Activated gamma-delta T cell (primary cell): Measurements from ENCODE around the gene IL36G.
"Not testable (repeated sequence)": the region's sequence is repeated elsewhere in the genome, so short reads cannot be mapped to it uniquely, and the experiment has no call there.

Source experiments
- DNase-seq: peaks from one replicate; lab custom pipeline; 2025; lab: John Stamatoyannopoulos, UW
- total RNA-seq, 2 donors: gene quantifications; one replicate each; lab custom pipeline; 2026; lab: John Stamatoyannopoulos, UW

The IL36G gene
- 0.05 to 0.13 reads per million in 2 donors for total RNA-seq

- no peak for DNase-seq
These were observed at the start of gene IL36G for GRCh38 chr2:112977559-112978056. TSS of gene IL36G (plus strand) at chr2:112978006. CDS start at chr2:112978639, 633 bp downstream.

GRCh38 chr2:112933261-112933660 lies 44.5 kb upstream of the IL36G start:
- no peak for DNase-seq

GRCh38 chr2:112934117-112934516 lies 43.7 kb upstream of the IL36G start:
- DNase-seq = not testable (repeated sequence)

- no peak for DNase-seq
These were observed 40.9 kb upstream of the IL36G start for GRCh38 chr2:112936927-112937232.

GRCh38 chr2:112938904-112939303 lies 38.9 kb upstream of the IL36G start:
- no peak for DNase-seq

- DNase-seq = no peak
These were observed 38.4 kb upstream of the IL36G start for GRCh38 chr2:112939425-112939824.

GRCh38 chr2:112940859-112941625 lies 36.8 kb upstream of the IL36G start:
- DNase-seq = no peak

GRCh38 chr2:112941753-112942653 lies 35.8 kb upstream of the IL36G start:
- no peak for DNase-seq

GRCh38 chr2:112942654-112943002 lies 35.2 kb upstream of the IL36G start:
- no peak for DNase-seq

- no peak for DNase-seq
These were observed 32.8 kb upstream of the IL36G start for GRCh38 chr2:112944971-112945370.

GRCh38 chr2:112946086-112946485 lies 31.7 kb upstream of the IL36G start:
- DNase-seq = no peak

- DNase-seq = no peak
These were observed 30.4 kb upstream of the IL36G start for GRCh38 chr2:112947374-112947773.

GRCh38 chr2:112949456-112949855 lies 28.4 kb upstream of the IL36G start:
- DNase-seq = no peak

- DNase-seq = no peak
These were observed 23.4 kb upstream of the IL36G start for GRCh38 chr2:112954364-112954763.

- no peak for DNase-seq
These were observed 20.3 kb upstream of the IL36G start for GRCh38 chr2:112957511-112957910.

GRCh38 chr2:112958428-112959108 lies 19.2 kb upstream of the IL36G start:
- no peak for DNase-seq

- DNase-seq = no peak
These were observed 18.5 kb upstream of the IL36G start for GRCh38 chr2:112959109-112959812.

- no peak for DNase-seq
These were observed 17.5 kb upstream of the IL36G start for GRCh38 chr2:112960230-112960825.

GRCh38 chr2:112962308-112963175 lies 15.3 kb upstream of the IL36G start:
- DNase-seq = no peak

GRCh38 chr2:112967023-112967422 lies 10.8 kb upstream of the IL36G start:
- no peak for DNase-seq
